HL-60 (cell line): Measurements from ENCODE around the gene MAP4.

ENCODE experiments used
- DNase-seq, 2 experiments: peaks; one replicate each; pipeline ENCODE4 v3.0.0-alpha.2; 2010 to 2020; ENCODE audit warnings: low read depth in 1 of 2, low spot score in 1 of 2
- H3K27ac ChIP-seq: fragments of 250-450 bp; sonication (Bioruptor Pico); replicated peaks from 2 replicates; pipeline ENCODE4 v1.5.1; 2020; ENCODE audit warnings: mild to moderate bottlenecking, moderate library complexity
- H3K27me3 ChIP-seq: fragments of 250-450 bp; sonication (Bioruptor Pico); 2 replicates; pipeline ENCODE4 v1.5.1; 2021; ENCODE audit warnings: mild to moderate bottlenecking, moderate library complexity; ENCODE audit not compliant: insufficient read depth, poor library complexity, severe bottlenecking
- H3K4me3 ChIP-seq: replicated peaks from 2 replicates; pipeline ENCODE4 v1.5.1; 2011; ENCODE audit warnings: mild to moderate bottlenecking, control low read depth, low read length; ENCODE audit not compliant: insufficient read depth
- CTCF ChIP-seq: IDR thresholded peaks from one replicate; pipeline ENCODE4 v1.5.1; 2011; ENCODE audit warnings: low read length, control low read depth, inconsistent platforms; ENCODE audit not compliant: insufficient read depth
- GABPA ChIP-seq: IDR thresholded peaks from 2 replicates; pipeline ENCODE4 v1.6.1; 2012; ENCODE audit warnings: low read depth
- POLR2AphosphoS5 ChIP-seq: IDR thresholded peaks from 2 replicates; pipeline ENCODE4 v1.6.1; 2012; ENCODE audit warnings: low read depth
- REST ChIP-seq: IDR thresholded peaks from 2 replicates; pipeline ENCODE4 v1.6.1; 2012; ENCODE audit warnings: low read depth; ENCODE audit not compliant: insufficient replicate concordance
- SPI1 ChIP-seq: IDR thresholded peaks from 2 replicates; pipeline ENCODE4 v1.6.1; 2012; ENCODE audit warnings: low read depth, mild to moderate bottlenecking, borderline replicate concordance

MAP4 gene

GRCh38 chr3:47907784-47908183 lies 108.4 kb downstream of the MAP4 start:
- Histone ChIP-seq H3K27ac (no peak overlapping the region), H3K27me3 (no peaks in the 10 kb centered on the region), H3K4me3 (no peak overlapping the region)
- TF ChIP-seq REST (no peak), GABPA (no peak), SPI1 (no peak), CTCF (no peak), POLR2AphosphoS5 (no peak)
- no peak for DNase-seq

- TF ChIP-seq SPI1 (no peak), REST (no peak), POLR2AphosphoS5 (no peak), GABPA (no peak), CTCF (no peak)
- Histone ChIP-seq H3K27ac (no peak overlapping the region), H3K4me3 (no peak overlapping the region), H3K27me3 (no peaks in the 10 kb centered on the region)
- DNase-seq: no peak
Observed at GRCh38 chr3:47902746-47903145, 113.5 kb downstream of the MAP4 start.

GRCh38 chr3:47901280-47901833 lies 114.9 kb downstream of the MAP4 start:
- no peaks in the 10 kb centered on the region for H3K27me3 ChIP-seq
- no peak overlapping the region for H3K27ac ChIP-seq
- TF ChIP-seq GABPA: no peak
- no peak for DNase-seq
- no peak overlapping the region for H3K4me3 ChIP-seq

- Histone ChIP-seq H3K27ac (no peak overlapping the region), H3K4me3 (no peak overlapping the region), H3K27me3 (no peaks in the 10 kb centered on the region)
- DNase-seq: no peak
- TF ChIP-seq REST (no peak), GABPA (no peak), SPI1 (no peak), CTCF (no peak), POLR2AphosphoS5 (no peak)
Observed at GRCh38 chr3:47899495-47900108, 116.6 kb downstream of the MAP4 start.
